WTC11 (cell line): ENCODE measurements around the gene RPS6KL1. TPM values are rescaled to one million over a fixed set of nuclear protein-coding genes. Genes with fewer than 3 reads are reported as not detected.

Experiments
- ATAC-seq: fragments of 200-7000 bp; cut with Tn5 transposase; 2 replicates; pipeline ENCODE4 v1.10.0; 2021; ENCODE audit warnings: mild to moderate bottlenecking, moderate library complexity
- CTCF ChIA-PET: fragments of 300-600 bp; sonication (Branson Sonifier 250); formaldehyde crosslinking; loops from one replicate; lab custom pipeline; 2021; ENCODE audit warnings: antibody characterized with exemption; lab: Charles Lee
- POLR2A ChIA-PET: fragments of 350-600 bp; sonication (Branson Sonifier 250); formaldehyde crosslinking; loops from one replicate; lab custom pipeline; 2021; ENCODE audit warnings: antibody characterized with exemption; lab: Charles Lee
- DNase-seq: peaks from one replicate; pipeline ENCODE4 v3.0.0; 2021; ENCODE audit warnings: low spot score
- H3K27ac Mint-ChIP-seq: 2 replicates; pipeline ENCODE4 v1.8.0; 2021; ENCODE audit warnings: mixed read lengths
- H3K27me3 Mint-ChIP-seq: 2 replicates; pipeline ENCODE4 v1.8.0; 2021; ENCODE audit warnings: low read depth, mild to moderate bottlenecking, moderate library complexity, mixed read lengths
- H3K36me3 Mint-ChIP-seq: 2 replicates; pipeline ENCODE4 v1.8.0; 2021; ENCODE audit warnings: mixed read lengths
- H3K4me1 Mint-ChIP-seq: 2 replicates; pipeline ENCODE4 v1.8.0; 2022; ENCODE audit warnings: mixed read lengths
- H3K4me3 Mint-ChIP-seq: 2 replicates; pipeline ENCODE4 v1.8.0; 2021; ENCODE audit warnings: mild to moderate bottlenecking, moderate library complexity, mixed read lengths
- H3K9me3 Mint-ChIP-seq: 2 replicates; pipeline ENCODE4 v1.8.0; 2021; ENCODE audit warnings: mixed read lengths
- ATF1 ChIP-seq: sonication (generic); formaldehyde crosslinking; IDR thresholded peaks from 2 replicates; pipeline ENCODE4 v1.8.1; 2023; ENCODE audit warnings: mild to moderate bottlenecking, moderate library complexity, missing genetic modification reagents
- ATF3 ChIP-seq: sonication (generic); formaldehyde crosslinking; conservative IDR thresholded peaks from 2 replicates; pipeline ENCODE4 v1.8.1; 2022; ENCODE audit warnings: mild to moderate bottlenecking, missing genetic modification reagents
- ATF6 ChIP-seq: sonication (generic); formaldehyde crosslinking; IDR thresholded peaks from 2 replicates; pipeline ENCODE4 v1.8.1; 2023; ENCODE audit warnings: mild to moderate bottlenecking, missing genetic modification reagents
- CREB1 ChIP-seq: sonication (generic); formaldehyde crosslinking; IDR thresholded peaks from 2 replicates; pipeline ENCODE4 v1.8.0; 2023; ENCODE audit warnings: mild to moderate bottlenecking, missing genetic modification reagents
- CTCF ChIP-seq: fragments of 200-600 bp; IDR thresholded peaks from 2 replicates; pipeline ENCODE4 v1.8.0; 2022; ENCODE audit warnings: antibody characterized with exemption
- E2F5 ChIP-seq: sonication (generic); formaldehyde crosslinking; IDR thresholded peaks from 2 replicates; pipeline ENCODE4 v1.8.1; 2022; ENCODE audit warnings: mild to moderate bottlenecking, moderate library complexity, missing genetic modification reagents
- GABPB1 ChIP-seq: sonication (generic); formaldehyde crosslinking; IDR thresholded peaks from 2 replicates; pipeline ENCODE4 v1.8.1; 2023; ENCODE audit warnings: mild to moderate bottlenecking, missing genetic modification reagents
- GRHL2 ChIP-seq: fragments of 250-450 bp; sonication (Bioruptor Pico); IDR thresholded peaks from 2 replicates; pipeline ENCODE4 v1.8.0; 2022; ENCODE audit warnings: mild to moderate bottlenecking, moderate library complexity; ENCODE audit not compliant: insufficient replicate concordance, severe bottlenecking
- HMGA2 ChIP-seq: fragments of 250-450 bp; sonication (Bioruptor Pico); IDR thresholded peaks from 2 replicates; pipeline ENCODE4 v1.4.0; 2021; ENCODE audit warnings: mild to moderate bottlenecking, moderate library complexity
- IRF1 ChIP-seq: sonication (generic); formaldehyde crosslinking; IDR thresholded peaks from 2 replicates; pipeline ENCODE4 v1.8.0; 2023; ENCODE audit warnings: missing genetic modification reagents
- MYBL2 ChIP-seq: sonication (generic); formaldehyde crosslinking; IDR thresholded peaks from 2 replicates; pipeline ENCODE4 v1.8.1; 2023; ENCODE audit warnings: mild to moderate bottlenecking, moderate library complexity, missing genetic modification reagents
- OVOL2 ChIP-seq: fragments of 250-450 bp; sonication (Bioruptor Pico); IDR thresholded peaks from 2 replicates; pipeline ENCODE4 v1.9.0; 2021; ENCODE audit warnings: mild to moderate bottlenecking, borderline replicate concordance
- PRDM15 ChIP-seq: sonication (generic); formaldehyde crosslinking; IDR thresholded peaks from 2 replicates; pipeline ENCODE4 v1.8.0; 2022; ENCODE audit warnings: missing genetic modification reagents
- SOX15 ChIP-seq: fragments of 250-450 bp; sonication (Bioruptor Pico); IDR thresholded peaks from 2 replicates; pipeline ENCODE4 v1.9.0; 2021; ENCODE audit warnings: mild to moderate bottlenecking
- TCF7 ChIP-seq: sonication (generic); formaldehyde crosslinking; IDR thresholded peaks from 2 replicates; pipeline ENCODE4 v1.8.0; 2022; ENCODE audit warnings: mild to moderate bottlenecking, low read depth, missing genetic modification reagents, moderate library complexity
- TEAD4 ChIP-seq: sonication (generic); formaldehyde crosslinking; IDR thresholded peaks from 2 replicates; pipeline ENCODE4 v1.8.0; 2022; ENCODE audit warnings: mild to moderate bottlenecking, missing genetic modification reagents
- ZNF121 ChIP-seq: sonication (generic); formaldehyde crosslinking; IDR thresholded peaks from 2 replicates; pipeline ENCODE4 v1.8.0; 2023; ENCODE audit warnings: missing genetic modification reagents
- ZNF219 ChIP-seq: sonication (generic); formaldehyde crosslinking; IDR thresholded peaks from 2 replicates; pipeline ENCODE4 v1.8.0; 2023; ENCODE audit warnings: missing genetic modification reagents, mild to moderate bottlenecking, borderline replicate concordance
- ZNF425 ChIP-seq: fragments of 250-450 bp; sonication (Bioruptor Pico); conservative IDR thresholded peaks from 2 replicates; pipeline ENCODE4 v1.9.0; 2021; ENCODE audit warnings: mild to moderate bottlenecking
- ZNF532 ChIP-seq: fragments of 250-450 bp; sonication (Bioruptor Pico); IDR thresholded peaks from 2 replicates; pipeline ENCODE4 v1.9.0; 2021; ENCODE audit warnings: mild to moderate bottlenecking, borderline replicate concordance
- total RNA-seq: library from RNA; stranded (reverse); gene quantifications from 3 replicates; pipeline ENCODE4 v1.2.3, GENCODE V29; 2021

The RPS6KL1 gene
- total RNA-seq, 1 experiment from 2014 or later, result 10.6 TPM

- TF ChIP-seq GRHL2 (CRISPR knock-in tag), result no peak
- no peak for TF ChIP-seq CREB1 (CRISPR knock-in tag)
- TF ChIP-seq ZNF219, result no peak
- TF ChIP-seq CTCF, result no peak
- no peak for TF ChIP-seq GABPB1 (CRISPR knock-in tag)
Measured at GRCh38 chr14:74909911-74910310, 13.1 kb downstream of the RPS6KL1 start (continued).

- no peak overlapping the region for H3K27ac Mint-ChIP-seq
- ChIA-PET CTCF (interaction anchor here (1.2 kb wide), 1 partner anchor 48 kb away, joined by 6 read pairs; no protein-coding TSS in a partner anchor), POLR2A (no interaction called here)
- no peak for ATAC-seq
- H3K9me3 Mint-ChIP-seq, result no peaks in the 10 kb centered on the region
- H3K4me3 Mint-ChIP-seq, result no peak overlapping the region
- TF ChIP-seq ZNF121, result no peak
- TF ChIP-seq PRDM15 (CRISPR knock-in tag), result no peak
- no peak for TF ChIP-seq TEAD4 (CRISPR knock-in tag)
- no peak for TF ChIP-seq SOX15 (CRISPR knock-in tag)
- no peak for TF ChIP-seq ATF1 (CRISPR knock-in tag)
- no peak for TF ChIP-seq ATF6 (CRISPR knock-in tag)
- TF ChIP-seq OVOL2 (CRISPR knock-in tag), result no peak
- no peak for TF ChIP-seq CREB1 (CRISPR knock-in tag)
- TF ChIP-seq IRF1 (CRISPR knock-in tag), result no peak
- TF ChIP-seq ZNF425 (CRISPR knock-in tag), result no peak
- TF ChIP-seq ZNF532, result no peak
- no peak for TF ChIP-seq ATF3 (CRISPR knock-in tag)
- TF ChIP-seq HMGA2 (CRISPR knock-in tag), result no peak
- no peak for TF ChIP-seq MYBL2
- no peak for TF ChIP-seq E2F5 (CRISPR knock-in tag)
- TF ChIP-seq TCF7 (CRISPR knock-in tag), result no peak
- no peaks in the 10 kb centered on the region for H3K4me1 Mint-ChIP-seq
- H3K27me3 Mint-ChIP-seq, result no peaks in the 10 kb centered on the region
- DNase-seq, result no peak
- H3K36me3 Mint-ChIP-seq, result no peaks in the 10 kb centered on the region
Measured at GRCh38 chr14:74909501-74909900, 13.6 kb downstream of the RPS6KL1 start.
